Stimulated activated CD8-positive, alpha-beta memory T cell treated with anti-CD3 and anti-CD28 coated beads, Interleukin-7, amount 100 ng/mL, for 4 hours (primary cell): Measurements from ENCODE around the gene NLN.
"Not testable (repeated sequence)": the region's sequence is repeated elsewhere in the genome, so short reads cannot be mapped to it uniquely, and the experiment has no call there.

Experiments used
- DNase-seq, 2 donors: peaks; one replicate each; pipeline ENCODE4 v3.0.0-alpha.2; 2020; ENCODE audit warnings: low read depth in 2 of 2

Gene NLN

GRCh38 chr5:65871776-65872175 lies 149.8 kb downstream of the NLN start:
- not testable (repeated sequence) for DNase-seq

- DNase-seq, result no peak
Observed at GRCh38 chr5:65873181-65873750, 151.3 kb downstream of the NLN start.

GRCh38 chr5:65874241-65874640 lies 152.2 kb downstream of the NLN start:
- DNase-seq, result no peak

- DNase-seq, result no peak
Observed at GRCh38 chr5:65876496-65876895, 154.5 kb downstream of the NLN start.

- DNase-seq, result no peak
Observed at GRCh38 chr5:65876970-65877369, 155.0 kb downstream of the NLN start.
